Endodermal cell (in vitro differentiated cells): ENCODE results near the gene FBH1. TPM values are rescaled to one million over a fixed set of nuclear protein-coding genes. Genes with fewer than 3 reads are reported as not detected.
A peak's percentile ranks its signal among the peaks of the same experiment; 100 is the strongest.

Experiments used
- DNase-seq: peaks from one replicate; pipeline ENCODE4 v3.0.0-alpha.2; 2017
- H3K27ac ChIP-seq: 2 replicates; pipeline ENCODE4 v1.5.1; 2013; ENCODE audit warnings: mild to moderate bottlenecking, low read depth, low read length, moderate library complexity
- H3K27me3 ChIP-seq: 2 replicates; pipeline ENCODE4 v1.6.1; 2013; ENCODE audit warnings: mild to moderate bottlenecking, low read length, moderate library complexity; ENCODE audit not compliant: insufficient read depth, control insufficient read depth, poor library complexity, severe bottlenecking
- H3K36me3 ChIP-seq: 2 replicates; pipeline ENCODE4 v1.7.0; 2013; ENCODE audit warnings: mild to moderate bottlenecking, low read length, moderate library complexity; ENCODE audit not compliant: control insufficient read depth, insufficient read depth
- H3K4me1 ChIP-seq: one replicate; pipeline ENCODE4 v1.7.0; 2013; ENCODE audit warnings: low read length; ENCODE audit not compliant: control insufficient read depth, insufficient read depth
- H3K4me3 ChIP-seq: 2 replicates; pipeline ENCODE4 v1.5.1; 2013; ENCODE audit warnings: mild to moderate bottlenecking, low read length, moderate library complexity
- H3K9ac ChIP-seq: 2 replicates; pipeline ENCODE4 v1.6.1; 2013; ENCODE audit warnings: mild to moderate bottlenecking, low read length, moderate library complexity; ENCODE audit not compliant: poor library complexity, severe bottlenecking; ENCODE audit errors: extremely low read depth
- H3K9me3 ChIP-seq: 2 replicates; pipeline ENCODE4 v1.6.1; 2013; ENCODE audit warnings: mild to moderate bottlenecking, low read length, moderate library complexity; ENCODE audit not compliant: control insufficient read depth
- H3K27ac Mint-ChIP-seq: 2 replicates; pipeline ENCODE4 v1.8.0; 2020; ENCODE audit warnings: mixed read lengths
- H3K27me3 Mint-ChIP-seq: 2 replicates; pipeline ENCODE4 v1.8.0; 2021; ENCODE audit warnings: mild to moderate bottlenecking, mixed read lengths; ENCODE audit not compliant: insufficient read depth
- H3K36me3 Mint-ChIP-seq: 2 replicates; pipeline ENCODE4 v1.8.0; 2020; ENCODE audit warnings: low read depth, mixed read lengths
- H3K4me1 Mint-ChIP-seq: 2 replicates; pipeline ENCODE4 v1.8.0; 2020; ENCODE audit warnings: mixed read lengths
- H3K4me3 Mint-ChIP-seq: 2 replicates; pipeline ENCODE4 v1.8.0; 2020; ENCODE audit warnings: mild to moderate bottlenecking, moderate library complexity, mixed read lengths
- H3K9me3 Mint-ChIP-seq: 2 replicates; pipeline ENCODE4 v1.8.0; 2020; ENCODE audit warnings: mild to moderate bottlenecking, mixed read lengths
- WGBS, 2 experiments: methylation state at CpG; one replicate each; pipeline versions ENCODE4 v1.1.5 to v1.1.7; 2013; ENCODE audit warnings: missing lambda C conversion rate in 2 of 2, mixed read lengths in 1 of 2; ENCODE audit not compliant: insufficient coverage in 1 of 2, insufficient read length in 1 of 2; 5-methylcytosine and 5-hydroxymethylcytosine counted together
- total RNA-seq, 2 donors: library from RNA; stranded (reverse); fragmentation: NEBNext Ultra II Directional in 1 of 2; extraction: Animal tissue kit (Norgen Biotek cat#: 25700) in 1 of 2; gene quantifications; 2 replicates in 1 of 2; 3 replicates in 1 of 2; pipeline ENCODE4 v1.2.1, GENCODE V29; 2021
- TF ChIP-seq, protein P1 (sequence below): fragments of 200-600 bp; sonication (generic); conservative IDR thresholded peaks from 2 replicates; pipeline ENCODE4 v1.5.0; 2021; ENCODE audit warnings: antibody characterized with exemption, mild to moderate bottlenecking

FBH1 gene
- total RNA-seq, 2 donors from 2014 or later, result 61.1 to 71.6 TPM

DNA sequence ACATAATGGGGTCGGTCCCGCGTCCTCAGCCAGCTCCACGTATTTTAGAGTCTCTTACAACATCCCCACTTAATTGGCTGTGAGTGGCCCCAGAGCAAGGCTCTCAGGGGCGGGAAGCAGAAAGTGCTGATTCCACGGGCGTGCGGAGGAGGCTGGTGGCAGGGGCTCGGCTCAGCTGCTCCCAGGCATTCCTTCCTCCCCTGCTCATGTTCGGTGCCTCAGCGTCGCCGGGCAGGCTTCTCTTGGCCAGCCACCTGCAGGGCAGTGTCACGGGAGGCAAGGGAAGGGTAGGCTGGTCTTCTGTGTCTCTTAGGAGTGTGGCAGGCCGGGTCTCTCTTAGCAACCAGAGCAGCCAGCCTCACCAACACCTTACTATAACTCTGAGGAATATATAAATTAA is 53.5 kb downstream of the FBH1 start:
- WGBS, 2 experiments, result 85 to 86% methylated on average over 4 to 14 of the region's 15 CpGs
- Histone ChIP-seq H3K27ac (no peak overlapping the region), H3K27me3 (no peaks in the 10 kb centered on the region), H3K4me3 (no peak overlapping the region), H3K4me1 (no peaks in the 10 kb centered on the region), H3K9ac (no peak overlapping the region), H3K36me3 (peaks cover 5% of the 10 kb centered on the region), H3K9me3 (no peaks in the 10 kb centered on the region)
- Mint-ChIP-seq H3K9me3 (no peaks in the 10 kb centered on the region), H3K27me3 (no peaks in the 10 kb centered on the region), H3K36me3 (peaks cover 4% of the 10 kb centered on the region), H3K27ac (peak overlapping the region; percentile 60), H3K4me1 (peaks cover 16% of the 10 kb centered on the region), H3K4me3 (no peak overlapping the region)
- peak; percentile 67 for DNase-seq
- TF ChIP-seq, protein P1, sequence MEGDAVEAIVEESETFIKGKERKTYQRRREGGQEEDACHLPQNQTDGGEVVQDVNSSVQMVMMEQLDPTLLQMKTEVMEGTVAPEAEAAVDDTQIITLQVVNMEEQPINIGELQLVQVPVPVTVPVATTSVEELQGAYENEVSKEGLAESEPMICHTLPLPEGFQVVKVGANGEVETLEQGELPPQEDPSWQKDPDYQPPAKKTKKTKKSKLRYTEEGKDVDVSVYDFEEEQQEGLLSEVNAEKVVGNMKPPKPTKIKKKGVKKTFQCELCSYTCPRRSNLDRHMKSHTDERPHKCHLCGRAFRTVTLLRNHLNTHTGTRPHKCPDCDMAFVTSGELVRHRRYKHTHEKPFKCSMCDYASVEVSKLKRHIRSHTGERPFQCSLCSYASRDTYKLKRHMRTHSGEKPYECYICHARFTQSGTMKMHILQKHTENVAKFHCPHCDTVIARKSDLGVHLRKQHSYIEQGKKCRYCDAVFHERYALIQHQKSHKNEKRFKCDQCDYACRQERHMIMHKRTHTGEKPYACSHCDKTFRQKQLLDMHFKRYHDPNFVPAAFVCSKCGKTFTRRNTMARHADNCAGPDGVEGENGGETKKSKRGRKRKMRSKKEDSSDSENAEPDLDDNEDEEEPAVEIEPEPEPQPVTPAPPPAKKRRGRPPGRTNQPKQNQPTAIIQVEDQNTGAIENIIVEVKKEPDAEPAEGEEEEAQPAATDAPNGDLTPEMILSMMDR, result no peak

DNA sequence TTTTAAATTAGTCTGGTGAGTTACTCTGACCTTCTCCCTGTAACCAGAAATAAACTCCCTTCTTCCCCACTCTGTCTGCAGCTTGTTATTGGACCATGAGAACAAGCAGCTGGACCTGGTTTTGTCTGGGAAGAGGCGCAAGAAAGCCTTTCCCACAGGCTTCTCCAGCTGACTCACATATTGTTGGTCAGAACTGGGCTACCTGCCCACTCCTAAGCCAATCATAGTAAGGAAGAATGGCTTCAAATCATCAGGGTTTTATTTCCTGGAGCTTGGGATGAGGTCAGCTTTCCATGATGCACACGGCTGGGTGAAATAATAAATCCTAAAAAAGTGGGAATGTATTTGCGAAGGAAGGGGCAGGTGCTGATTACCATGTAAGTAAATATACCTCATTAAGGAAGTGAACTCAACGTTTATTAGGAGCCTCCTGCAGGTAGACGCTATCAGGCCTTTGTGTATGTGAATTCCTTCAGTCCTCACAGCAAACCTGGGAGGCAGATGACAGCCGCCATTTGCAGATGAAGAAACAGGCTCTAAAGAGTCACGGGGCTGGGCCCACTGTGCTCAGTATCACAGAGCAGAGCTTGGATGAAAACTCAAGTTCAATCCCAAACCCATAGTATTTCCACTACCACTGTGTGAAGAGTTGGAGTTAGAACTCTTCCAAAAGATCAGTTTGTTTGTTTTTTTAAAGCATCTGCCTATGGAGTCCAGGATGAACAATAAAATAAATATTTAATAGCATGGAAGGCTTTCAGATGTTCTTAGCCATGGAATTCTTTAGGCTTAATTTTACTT is 54.5 kb downstream of the FBH1 start:
- no peaks in the 10 kb centered on the region for H3K9me3 ChIP-seq
- Mint-ChIP-seq H3K36me3 (no peaks in the 10 kb centered on the region), H3K4me3 (no peak overlapping the region), H3K27ac (peak overlapping the region; percentile 67), H3K9me3 (no peaks in the 10 kb centered on the region), H3K27me3 (no peaks in the 10 kb centered on the region), H3K4me1 (peaks cover 16% of the 10 kb centered on the region)
- no peaks in the 10 kb centered on the region for H3K27me3 ChIP-seq
- 78% methylated on average over 4 to 7 of the region's 7 CpGs for WGBS, 2 experiments
- H3K27ac ChIP-seq, result no peak overlapping the region
- H3K4me3 ChIP-seq, result no peak overlapping the region
- DNase-seq, result no peak
- H3K4me1 ChIP-seq, result no peaks in the 10 kb centered on the region
- no peak overlapping the region for H3K9ac ChIP-seq
- H3K36me3 ChIP-seq, result no peaks in the 10 kb centered on the region
- TF ChIP-seq, protein P1, result no peak

DNA sequence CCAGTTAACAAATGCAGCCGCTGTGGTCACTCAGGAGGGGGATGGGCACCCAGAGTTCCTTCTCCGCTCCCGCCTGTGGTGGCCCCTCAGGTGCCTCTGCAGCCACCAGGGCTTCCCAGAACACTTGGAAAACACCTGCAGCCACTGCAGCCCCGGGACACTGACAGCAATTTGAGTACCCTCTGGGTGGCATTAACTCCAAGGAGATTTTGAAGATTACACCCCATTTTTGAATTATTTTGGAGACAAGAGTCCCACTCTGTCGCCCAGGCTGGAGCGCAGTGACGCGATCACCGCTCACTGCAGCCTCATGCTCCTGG is 55.1 kb downstream of the FBH1 start:
- Histone ChIP-seq H3K4me3 (no peak overlapping the region), H3K9ac (no peak overlapping the region), H3K4me1 (no peaks in the 10 kb centered on the region), H3K9me3 (no peaks in the 10 kb centered on the region), H3K27me3 (no peaks in the 10 kb centered on the region), H3K36me3 (no peaks in the 10 kb centered on the region), H3K27ac (no peak overlapping the region)
- no peaks in the 10 kb centered on the region for H3K27me3 Mint-ChIP-seq
- peaks cover 16% of the 10 kb centered on the region for H3K4me1 Mint-ChIP-seq
- 88 to 90% methylated on average over 9 of the region's 9 CpGs for WGBS, 2 experiments
- H3K27ac Mint-ChIP-seq, result no peak overlapping the region
- no peak for DNase-seq
- no peaks in the 10 kb centered on the region for H3K9me3 Mint-ChIP-seq
- H3K36me3 Mint-ChIP-seq, result no peaks in the 10 kb centered on the region
- H3K4me3 Mint-ChIP-seq, result no peak overlapping the region
- TF ChIP-seq, protein P1, result no peak
